ENCODE measurements around the gene MPG.

Gene MPG

GRCh38 chr16:50769-51591 is 27.0 kb upstream of the MPG start:
- DNase-seq, result no peak

GRCh38 chr16:53346-54236 is 24.4 kb upstream of the MPG start, which contains the start of the genes POLR3K and SNRNP25:
TSS of gene POLR3K (minus strand) at chr16:53608. CDS start at chr16:53586, 22 bp downstream.
TSS of gene SNRNP25 (plus strand) at chr16:53828. CDS start at chr16:54017, 189 bp downstream.
- DNase-seq, result peak; percentile 98

- no peak for DNase-seq
These were observed 23.8 kb upstream of the MPG start for GRCh38 chr16:54237-54581.

- no peak for DNase-seq
These were observed 22.4 kb upstream of the MPG start for GRCh38 chr16:55571-56136.

- no peak for DNase-seq
These were observed 21.6 kb upstream of the MPG start for GRCh38 chr16:56231-56927.

- DNase-seq, result no peak
These were observed 20.3 kb upstream of the MPG start for GRCh38 chr16:57711-58110.

- no peak for DNase-seq
These were observed 19.3 kb upstream of the MPG start for GRCh38 chr16:58491-59439.

- no peak for DNase-seq
These were observed 18.5 kb upstream of the MPG start for GRCh38 chr16:59440-60059.

GRCh38 chr16:60166-60565 is 17.9 kb upstream of the MPG start:
- no peak for DNase-seq

GRCh38 chr16:60929-61878 is 16.8 kb upstream of the MPG start:
- DNase-seq, result no peak

- no peak for DNase-seq
These were observed 16.1 kb upstream of the MPG start for GRCh38 chr16:61879-62281.

- DNase-seq, result no peak
These were observed 15.6 kb upstream of the MPG start for GRCh38 chr16:62283-62967.

GRCh38 chr16:62968-63391 is 15.0 kb upstream of the MPG start:
- DNase-seq, result no peak

GRCh38 chr16:63466-63865 is 14.6 kb upstream of the MPG start:
- no peak for DNase-seq

GRCh38 chr16:63998-64913 is 13.8 kb upstream of the MPG start:
- no peak for DNase-seq

GRCh38 chr16:64914-65255 is 13.1 kb upstream of the MPG start:
- DNase-seq, result no peak

GRCh38 chr16:65745-66144 is 12.3 kb upstream of the MPG start:
- peak; percentile 86 for DNase-seq

Data from stimulated activated CD4-positive, alpha-beta T cell treated with anti-CD3 and anti-CD28 coated beads, Interleukin-4, amount 100 ng/mL, for 1 hour (primary cell).